ENCODE data around the gene CEACAM18. TPM values are rescaled to one million over a fixed set of nuclear protein-coding genes. Genes with fewer than 3 reads are reported as not detected.

CEACAM18 gene
- total and polyA plus RNA-seq, 10 of the 15 experiments (the other 5 are each of a cell fraction or from before 2014, with no cell fraction given): not detected

DNA sequence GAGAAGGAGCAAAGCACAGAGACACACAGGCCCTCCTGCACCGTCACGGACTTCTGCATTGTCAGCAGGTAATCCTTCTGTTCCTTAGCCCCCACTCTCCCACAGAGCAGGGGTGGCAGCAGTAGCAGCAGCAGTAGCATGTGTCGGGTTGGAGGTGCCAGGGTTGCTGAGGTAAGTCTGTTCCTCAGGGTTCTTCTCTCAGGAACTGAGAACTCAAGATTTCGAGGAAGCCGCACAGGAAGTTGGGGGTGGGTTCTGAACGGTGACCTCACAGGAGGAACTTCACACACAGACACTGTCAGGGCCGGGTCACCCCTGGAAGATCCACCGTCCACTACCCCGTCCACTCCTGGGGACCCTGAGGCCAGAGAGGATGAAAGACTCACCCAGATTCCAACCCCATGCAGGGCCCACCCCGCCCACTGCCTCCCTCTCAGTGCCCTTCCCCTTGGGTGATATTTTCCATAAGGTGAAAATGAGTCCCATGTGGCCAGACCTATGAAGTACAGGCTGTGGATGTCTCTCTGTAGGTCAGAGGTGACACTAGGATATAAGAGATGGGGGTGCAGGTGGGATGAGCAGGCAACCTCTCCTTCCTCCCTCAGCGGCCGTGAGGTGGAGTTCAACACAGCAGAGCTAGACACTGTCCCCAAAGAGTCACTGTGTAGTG, 23.4 kb downstream of the CEACAM18 start, which contains the start of gene SIGLEC12:
Gene SIGLEC12 (minus strand): TSS at position 207 of the 670 bp plus-strand sequence. CDS start 67 bp downstream, at position 140.
- SMC1A ChIA-PET (ENCODE audit: uncharacterized antibody, unreplicated experiment): no interaction called here
- Histone ChIP-seq H3K27me3 (replicated peaks in 1 of 2; ENCODE audit: control insufficient read depth in 2 of 2, insufficient read depth in 2 of 2, low read length in 1 of 2) (0 out of 4 replicates have a peak, but pooled peaks cover 0 to 2% of the 10 kb centered on the region in 2 experiments), H3K27ac (ENCODE audit: control insufficient read depth, insufficient read depth) (no peak within 1 kb of the TSS), H3K9me3 (replicated peaks; ENCODE audit: control insufficient read depth, insufficient read depth, low read length) (no peaks in the 10 kb centered on the region; the same call in 2 of the 3 replicates), H3K4me2 (ENCODE audit: control insufficient read depth, insufficient read depth) (0 out of 2 replicates have a peak within 1 kb of the TSS, but pooled peaks have one; percentile 8), H3K79me2 (ENCODE audit: control insufficient read depth, insufficient read depth, low read length) (no peaks in the 10 kb centered on the region), H3K36me3 (ENCODE audit: control insufficient read depth in 2 of 2, insufficient read depth in 2 of 2, low read length in 1 of 2) (no peaks in the 10 kb centered on the region), H3K9ac (ENCODE audit: control insufficient read depth, insufficient read depth, low read length) (no peak within 1 kb of the TSS), H3K4me1 (ENCODE audit: control insufficient read depth, insufficient read depth, low read length) (peaks cover 4% of the 10 kb centered on the region; the same call in 1 of the 2 replicates), H4K20me1 (ENCODE audit: control insufficient read depth, insufficient read depth) (no peaks in the 10 kb centered on the region), H3K4me3 (no peak within 1 kb of the TSS), H2AFZ (ENCODE audit: control insufficient read depth, low read depth, low read length) (no peak within 1 kb of the TSS; the same call in 1 of the 2 replicates)
- 20% methylated on average over 12 of the region's 12 CpGs for WGBS (ENCODE audit: insufficient coverage, insufficient replicate concordance, low lambda C conversion rate, missing lambda C conversion rate)
- CTCF ChIA-PET: interaction anchor here (2.3 to 6.9 kb wide), 2 partner anchors 14 to 160 kb away, joined by 8 to 39 read pairs; no protein-coding TSS in a partner anchor
- intact Hi-C loops (cut with micrococcal nuclease; ENCODE audit: unreplicated experiment): no loop called here
- POLR2A ChIA-PET: no interaction called here
- ATAC-seq (no peak), DNase-seq (ENCODE audit: low read depth, low spot score) (no peak), FAIRE-seq (no peak)
- no TSS peak for BruUV-seq (replicated peaks)
- in situ Hi-C loops (cut with MboI): no loop called here
- TF ChIP-seq, protein P1, sequence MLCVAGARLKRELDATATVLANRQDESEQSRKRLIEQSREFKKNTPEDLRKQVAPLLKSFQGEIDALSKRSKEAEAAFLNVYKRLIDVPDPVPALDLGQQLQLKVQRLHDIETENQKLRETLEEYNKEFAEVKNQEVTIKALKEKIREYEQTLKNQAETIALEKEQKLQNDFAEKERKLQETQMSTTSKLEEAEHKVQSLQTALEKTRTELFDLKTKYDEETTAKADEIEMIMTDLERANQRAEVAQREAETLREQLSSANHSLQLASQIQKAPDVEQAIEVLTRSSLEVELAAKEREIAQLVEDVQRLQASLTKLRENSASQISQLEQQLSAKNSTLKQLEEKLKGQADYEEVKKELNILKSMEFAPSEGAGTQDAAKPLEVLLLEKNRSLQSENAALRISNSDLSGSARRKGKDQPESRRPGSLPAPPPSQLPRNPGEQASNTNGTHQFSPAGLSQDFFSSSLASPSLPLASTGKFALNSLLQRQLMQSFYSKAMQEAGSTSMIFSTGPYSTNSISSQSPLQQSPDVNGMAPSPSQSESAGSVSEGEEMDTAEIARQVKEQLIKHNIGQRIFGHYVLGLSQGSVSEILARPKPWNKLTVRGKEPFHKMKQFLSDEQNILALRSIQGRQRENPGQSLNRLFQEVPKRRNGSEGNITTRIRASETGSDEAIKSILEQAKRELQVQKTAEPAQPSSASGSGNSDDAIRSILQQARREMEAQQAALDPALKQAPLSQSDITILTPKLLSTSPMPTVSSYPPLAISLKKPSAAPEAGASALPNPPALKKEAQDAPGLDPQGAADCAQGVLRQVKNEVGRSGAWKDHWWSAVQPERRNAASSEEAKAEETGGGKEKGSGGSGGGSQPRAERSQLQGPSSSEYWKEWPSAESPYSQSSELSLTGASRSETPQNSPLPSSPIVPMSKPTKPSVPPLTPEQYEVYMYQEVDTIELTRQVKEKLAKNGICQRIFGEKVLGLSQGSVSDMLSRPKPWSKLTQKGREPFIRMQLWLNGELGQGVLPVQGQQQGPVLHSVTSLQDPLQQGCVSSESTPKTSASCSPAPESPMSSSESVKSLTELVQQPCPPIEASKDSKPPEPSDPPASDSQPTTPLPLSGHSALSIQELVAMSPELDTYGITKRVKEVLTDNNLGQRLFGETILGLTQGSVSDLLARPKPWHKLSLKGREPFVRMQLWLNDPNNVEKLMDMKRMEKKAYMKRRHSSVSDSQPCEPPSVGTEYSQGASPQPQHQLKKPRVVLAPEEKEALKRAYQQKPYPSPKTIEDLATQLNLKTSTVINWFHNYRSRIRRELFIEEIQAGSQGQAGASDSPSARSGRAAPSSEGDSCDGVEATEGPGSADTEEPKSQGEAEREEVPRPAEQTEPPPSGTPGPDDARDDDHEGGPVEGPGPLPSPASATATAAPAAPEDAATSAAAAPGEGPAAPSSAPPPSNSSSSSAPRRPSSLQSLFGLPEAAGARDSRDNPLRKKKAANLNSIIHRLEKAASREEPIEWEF (IDR thresholded peaks at IDR 0.05; ENCODE audit: insufficient replicate concordance, low read depth, low read length): no peak
- TF ChIP-seq, protein P2, sequence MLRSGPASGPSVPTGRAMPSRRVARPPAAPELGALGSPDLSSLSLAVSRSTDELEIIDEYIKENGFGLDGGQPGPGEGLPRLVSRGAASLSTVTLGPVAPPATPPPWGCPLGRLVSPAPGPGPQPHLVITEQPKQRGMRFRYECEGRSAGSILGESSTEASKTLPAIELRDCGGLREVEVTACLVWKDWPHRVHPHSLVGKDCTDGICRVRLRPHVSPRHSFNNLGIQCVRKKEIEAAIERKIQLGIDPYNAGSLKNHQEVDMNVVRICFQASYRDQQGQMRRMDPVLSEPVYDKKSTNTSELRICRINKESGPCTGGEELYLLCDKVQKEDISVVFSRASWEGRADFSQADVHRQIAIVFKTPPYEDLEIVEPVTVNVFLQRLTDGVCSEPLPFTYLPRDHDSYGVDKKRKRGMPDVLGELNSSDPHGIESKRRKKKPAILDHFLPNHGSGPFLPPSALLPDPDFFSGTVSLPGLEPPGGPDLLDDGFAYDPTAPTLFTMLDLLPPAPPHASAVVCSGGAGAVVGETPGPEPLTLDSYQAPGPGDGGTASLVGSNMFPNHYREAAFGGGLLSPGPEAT (IDR thresholded peaks at IDR 0.05; ENCODE audit: low read depth): no peak
- TF ChIP-seq, protein P3, sequence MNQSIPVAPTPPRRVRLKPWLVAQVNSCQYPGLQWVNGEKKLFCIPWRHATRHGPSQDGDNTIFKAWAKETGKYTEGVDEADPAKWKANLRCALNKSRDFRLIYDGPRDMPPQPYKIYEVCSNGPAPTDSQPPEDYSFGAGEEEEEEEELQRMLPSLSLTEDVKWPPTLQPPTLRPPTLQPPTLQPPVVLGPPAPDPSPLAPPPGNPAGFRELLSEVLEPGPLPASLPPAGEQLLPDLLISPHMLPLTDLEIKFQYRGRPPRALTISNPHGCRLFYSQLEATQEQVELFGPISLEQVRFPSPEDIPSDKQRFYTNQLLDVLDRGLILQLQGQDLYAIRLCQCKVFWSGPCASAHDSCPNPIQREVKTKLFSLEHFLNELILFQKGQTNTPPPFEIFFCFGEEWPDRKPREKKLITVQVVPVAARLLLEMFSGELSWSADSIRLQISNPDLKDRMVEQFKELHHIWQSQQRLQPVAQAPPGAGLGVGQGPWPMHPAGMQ (IDR thresholded peaks at IDR 0.05; ENCODE audit: borderline replicate concordance): no peak
- no peak for TF ChIP-seq SIN3A (IDR thresholded peaks at IDR 0.05; ENCODE audit: low read depth, low read length)
- RAD21 ChIA-PET (ENCODE audit: unreplicated experiment): no interaction called here

All from GM12878 (cell line).